ENCODE results near the gene TRIM2.

TRIM2 gene

GRCh38 chr4:153375303-153375702 is 171.1 kb downstream of the TRIM2 start:
- no peak for DNase-seq (ENCODE audit: low read depth)

DNA sequence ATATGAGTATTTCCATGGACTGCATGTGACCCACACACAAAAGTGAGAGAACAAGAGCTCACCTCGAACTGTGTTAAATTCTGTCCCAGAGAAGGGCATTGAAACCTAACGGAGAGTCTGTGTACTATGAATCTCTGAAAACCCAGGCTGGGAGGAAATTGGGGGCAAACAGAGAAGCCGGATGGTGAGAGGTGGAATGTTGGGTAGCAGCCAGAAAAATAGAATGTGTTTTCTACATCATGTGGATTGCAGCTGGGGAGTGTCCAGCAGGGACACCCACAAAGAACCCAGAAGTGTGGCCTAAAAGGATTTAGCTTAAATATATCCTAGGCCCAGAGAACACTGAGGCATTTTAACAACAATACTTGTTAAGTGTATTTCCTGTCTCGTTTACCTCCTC is 178.9 kb downstream of the TRIM2 start:
- DNase-seq (ENCODE audit: low read depth): no peak

GRCh38 chr4:153384160-153384559 is 179.9 kb downstream of the TRIM2 start:
- no peak for DNase-seq (ENCODE audit: low read depth)

DNA sequence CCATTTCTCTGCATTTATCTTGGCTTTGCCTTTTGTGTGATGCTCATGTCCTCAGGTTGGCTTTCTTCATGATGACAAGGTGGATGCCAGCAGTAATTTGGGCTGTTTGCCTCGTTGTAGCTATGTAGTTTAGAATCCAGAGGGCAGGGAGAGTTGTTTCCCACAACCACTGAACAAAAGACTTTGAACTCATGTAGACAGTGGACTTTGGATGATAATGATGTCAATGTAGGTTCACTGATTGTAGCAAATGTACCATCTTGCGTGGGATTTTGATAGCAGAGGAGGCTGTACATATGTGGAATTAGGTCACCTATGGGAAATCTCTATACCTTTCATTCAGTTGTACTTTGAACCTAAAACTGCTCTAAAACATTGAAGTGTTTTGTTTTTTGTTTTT is 181.5 kb downstream of the TRIM2 start:
- no peak for DNase-seq (ENCODE audit: low read depth)

DNA sequence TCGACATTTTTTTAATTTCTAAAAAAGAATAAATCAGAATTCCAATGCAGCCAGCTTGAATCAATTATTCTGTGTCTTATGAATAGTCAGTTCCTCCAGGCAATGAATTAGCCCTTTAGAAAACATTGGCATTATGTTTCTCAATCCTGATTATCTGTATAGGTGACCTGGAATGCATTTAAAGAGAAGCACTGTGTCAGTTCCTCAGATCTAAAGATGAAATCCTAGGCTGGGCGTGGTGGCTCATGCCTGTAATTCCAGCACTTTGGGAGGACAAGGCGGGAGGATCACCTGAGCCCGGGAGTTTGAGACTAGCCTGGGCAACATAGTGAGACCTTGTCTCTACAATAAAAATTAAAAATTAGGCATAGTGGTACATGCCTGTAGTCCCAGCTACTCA is 183.7 kb downstream of the TRIM2 start:
- DNase-seq (ENCODE audit: low read depth): no peak
